WI38 (cell line): Measurements from ENCODE around the gene NOSTRIN.

Source experiments
- H3K4me3 ChIP-seq: 2 replicates; pipeline ENCODE4 v1.5.1; 2011; ENCODE audit warnings: low read depth, mild to moderate bottlenecking, control low read depth, low read length
- CTCF ChIP-seq: IDR thresholded peaks from 2 replicates; pipeline ENCODE4 v1.5.1; 2012; ENCODE audit warnings: low read depth, mild to moderate bottlenecking, control low read depth, low read length

NOSTRIN gene

GRCh38 chr2:168770796-168771195 is 31.6 kb upstream of the NOSTRIN start:
- no peak for TF ChIP-seq CTCF
- no peak overlapping the region for H3K4me3 ChIP-seq

- H3K4me3 ChIP-seq, result no peak overlapping the region
- TF ChIP-seq CTCF, result no peak
These were observed 29.7 kb upstream of the NOSTRIN start for GRCh38 chr2:168772704-168773103.

- TF ChIP-seq CTCF, result no peak
- H3K4me3 ChIP-seq, result no peak overlapping the region
These were observed 29.3 kb upstream of the NOSTRIN start for GRCh38 chr2:168773128-168773527.

- TF ChIP-seq CTCF, result 0 out of 2 replicates have a peak, but pooled peaks have one; percentile 30
- H3K4me3 ChIP-seq, result no peak overlapping the region
These were observed 28.5 kb upstream of the NOSTRIN start for GRCh38 chr2:168773719-168774521.

- no peak for TF ChIP-seq CTCF
- H3K4me3 ChIP-seq, result no peak overlapping the region
These were observed 26.6 kb upstream of the NOSTRIN start for GRCh38 chr2:168775837-168776236.

- no peak for TF ChIP-seq CTCF
- H3K4me3 ChIP-seq, result no peak overlapping the region
These were observed 21.8 kb upstream of the NOSTRIN start for GRCh38 chr2:168780669-168781071.

- TF ChIP-seq CTCF, result no peak
- no peak overlapping the region for H3K4me3 ChIP-seq
These were observed 21.1 kb upstream of the NOSTRIN start for GRCh38 chr2:168781191-168781817.
